ENCODE measurements around the gene AMN1. TPM values are rescaled to one million over a fixed set of nuclear protein-coding genes. Genes with fewer than 3 reads are reported as not detected.
A peak's percentile ranks its signal among the peaks of the same experiment; 100 is the strongest.

Gene AMN1
- total and polyA plus RNA-seq, 2 of the 13 experiments (the other 11 are each of a cell fraction or from before 2014, with no cell fraction given), result 7.5 to 26.5 TPM

DNA sequence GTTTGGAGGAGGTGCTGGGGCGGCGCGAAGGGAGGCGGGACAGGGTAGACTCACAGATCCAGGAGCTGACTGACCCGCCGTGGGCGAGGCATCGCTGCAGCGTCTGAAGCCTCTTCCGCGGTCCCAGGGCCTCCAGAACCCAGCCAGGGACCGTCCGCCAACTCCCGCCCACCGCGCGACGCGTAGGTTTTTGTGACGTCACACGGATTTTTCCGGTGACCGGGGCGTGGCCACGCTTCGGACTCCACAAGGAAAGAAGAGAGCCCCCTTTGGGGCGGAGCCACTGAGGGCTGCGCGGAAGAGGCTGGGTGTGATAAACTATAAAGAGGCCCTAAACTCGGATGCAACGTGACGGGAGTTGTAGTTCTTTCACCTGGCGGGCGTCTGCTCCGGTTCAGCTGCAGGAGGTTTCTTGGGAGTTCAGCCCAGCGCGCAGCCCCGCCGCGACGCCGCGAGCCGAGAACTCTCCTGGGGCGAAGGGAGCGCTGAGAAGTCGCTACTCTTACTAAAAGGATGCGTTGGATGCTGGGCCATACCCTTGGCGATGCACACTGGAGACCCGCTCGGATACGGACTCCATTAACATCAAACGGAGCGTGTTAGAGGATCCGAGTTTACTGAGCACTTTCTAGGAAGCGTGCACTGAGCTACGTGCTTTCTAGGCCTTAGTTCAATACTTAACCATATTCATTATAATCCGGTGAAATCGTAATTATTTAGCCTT lies at the start of gene AMN1 (continued):
- TF ChIP-seq, protein P1, sequence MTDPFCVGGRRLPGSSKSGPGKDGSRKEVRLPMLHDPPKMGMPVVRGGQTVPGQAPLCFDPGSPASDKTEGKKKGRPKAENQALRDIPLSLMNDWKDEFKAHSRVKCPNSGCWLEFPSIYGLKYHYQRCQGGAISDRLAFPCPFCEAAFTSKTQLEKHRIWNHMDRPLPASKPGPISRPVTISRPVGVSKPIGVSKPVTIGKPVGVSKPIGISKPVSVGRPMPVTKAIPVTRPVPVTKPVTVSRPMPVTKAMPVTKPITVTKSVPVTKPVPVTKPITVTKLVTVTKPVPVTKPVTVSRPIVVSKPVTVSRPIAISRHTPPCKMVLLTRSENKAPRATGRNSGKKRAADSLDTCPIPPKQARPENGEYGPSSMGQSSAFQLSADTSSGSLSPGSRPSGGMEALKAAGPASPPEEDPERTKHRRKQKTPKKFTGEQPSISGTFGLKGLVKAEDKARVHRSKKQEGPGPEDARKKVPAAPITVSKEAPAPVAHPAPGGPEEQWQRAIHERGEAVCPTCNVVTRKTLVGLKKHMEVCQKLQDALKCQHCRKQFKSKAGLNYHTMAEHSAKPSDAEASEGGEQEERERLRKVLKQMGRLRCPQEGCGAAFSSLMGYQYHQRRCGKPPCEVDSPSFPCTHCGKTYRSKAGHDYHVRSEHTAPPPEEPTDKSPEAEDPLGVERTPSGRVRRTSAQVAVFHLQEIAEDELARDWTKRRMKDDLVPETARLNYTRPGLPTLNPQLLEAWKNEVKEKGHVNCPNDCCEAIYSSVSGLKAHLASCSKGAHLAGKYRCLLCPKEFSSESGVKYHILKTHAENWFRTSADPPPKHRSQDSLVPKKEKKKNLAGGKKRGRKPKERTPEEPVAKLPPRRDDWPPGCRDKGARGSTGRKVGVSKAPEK (CRISPR knock-in tag; IDR thresholded peaks at IDR 0.05; ENCODE audit: borderline replicate concordance), result peak; percentile 57; the same call in 1 of the 2 replicates
- TF ChIP-seq ZNF296 (CRISPR knock-in tag; conservative IDR thresholded peaks at IDR 0.05) (0 out of 2 replicates have a peak, but pooled peaks have one; percentile 55), POLR2G (IDR thresholded peaks at IDR 0.05; ENCODE audit: low read depth, low read length) (peak; percentile 72), AGO1 (IDR thresholded peaks at IDR 0.05; ENCODE audit: low read depth, low read length, poor library complexity, severe bottlenecking) (peak; percentile 53), MIXL1 (CRISPR knock-in tag; IDR thresholded peaks at IDR 0.05) (peak; percentile 64), TEAD3 (CRISPR knock-in tag; optimal IDR thresholded peaks at IDR 0.05; ENCODE audit: borderline replicate concordance) (peak; percentile 59), ETV6 (CRISPR knock-in tag; conservative IDR thresholded peaks at IDR 0.05) (peak; percentile 39; the same call in 1 of the 2 replicates), FOXM1 (CRISPR knock-in tag; IDR thresholded peaks at IDR 0.05) (no peak), SOX6 (IDR thresholded peaks at IDR 0.05) (no peak), SOX6 (CRISPR knock-in tag; IDR thresholded peaks at IDR 0.05) (peak; percentile 55; the same call in 1 of the 2 replicates), ZBTB38 (CRISPR knock-in tag; IDR thresholded peaks at IDR 0.05) (peak; percentile 27), ZFX (CRISPR knock-in tag; IDR thresholded peaks at IDR 0.05; ENCODE audit: low read depth) (peak; percentile 75; the same call in 1 of the 2 replicates), ZNF891 (CRISPR knock-in tag; IDR thresholded peaks at IDR 0.05) (0 out of 2 replicates have a peak, but pooled peaks have one; percentile 41), ZNF431 (CRISPR knock-in tag; IDR thresholded peaks at IDR 0.05; ENCODE audit: borderline replicate concordance, low read depth) (peak; percentile 75; the same call in 1 of the 2 replicates), FOXC1 (CRISPR knock-in tag; IDR thresholded peaks at IDR 0.05; ENCODE audit: borderline replicate concordance) (peak; percentile 29; the same call in 1 of the 2 replicates), ZBTB21 (CRISPR knock-in tag; IDR thresholded peaks at IDR 0.05) (peak; percentile 87)
- TF ChIP-seq, protein P2, sequence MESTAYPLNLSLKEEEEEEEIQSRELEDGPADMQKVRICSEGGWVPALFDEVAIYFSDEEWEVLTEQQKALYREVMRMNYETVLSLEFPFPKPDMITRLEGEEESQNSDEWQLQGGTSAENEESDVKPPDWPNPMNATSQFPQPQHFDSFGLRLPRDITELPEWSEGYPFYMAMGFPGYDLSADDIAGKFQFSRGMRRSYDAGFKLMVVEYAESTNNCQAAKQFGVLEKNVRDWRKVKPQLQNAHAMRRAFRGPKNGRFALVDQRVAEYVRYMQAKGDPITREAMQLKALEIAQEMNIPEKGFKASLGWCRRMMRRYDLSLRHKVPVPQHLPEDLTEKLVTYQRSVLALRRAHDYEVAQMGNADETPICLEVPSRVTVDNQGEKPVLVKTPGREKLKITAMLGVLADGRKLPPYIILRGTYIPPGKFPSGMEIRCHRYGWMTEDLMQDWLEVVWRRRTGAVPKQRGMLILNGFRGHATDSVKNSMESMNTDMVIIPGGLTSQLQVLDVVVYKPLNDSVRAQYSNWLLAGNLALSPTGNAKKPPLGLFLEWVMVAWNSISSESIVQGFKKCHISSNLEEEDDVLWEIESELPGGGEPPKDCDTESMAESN (CRISPR knock-in tag; conservative IDR thresholded peaks at IDR 0.05), result peak; percentile 40; the same call in 1 of the 2 replicates
- TF ChIP-seq, protein P3, sequence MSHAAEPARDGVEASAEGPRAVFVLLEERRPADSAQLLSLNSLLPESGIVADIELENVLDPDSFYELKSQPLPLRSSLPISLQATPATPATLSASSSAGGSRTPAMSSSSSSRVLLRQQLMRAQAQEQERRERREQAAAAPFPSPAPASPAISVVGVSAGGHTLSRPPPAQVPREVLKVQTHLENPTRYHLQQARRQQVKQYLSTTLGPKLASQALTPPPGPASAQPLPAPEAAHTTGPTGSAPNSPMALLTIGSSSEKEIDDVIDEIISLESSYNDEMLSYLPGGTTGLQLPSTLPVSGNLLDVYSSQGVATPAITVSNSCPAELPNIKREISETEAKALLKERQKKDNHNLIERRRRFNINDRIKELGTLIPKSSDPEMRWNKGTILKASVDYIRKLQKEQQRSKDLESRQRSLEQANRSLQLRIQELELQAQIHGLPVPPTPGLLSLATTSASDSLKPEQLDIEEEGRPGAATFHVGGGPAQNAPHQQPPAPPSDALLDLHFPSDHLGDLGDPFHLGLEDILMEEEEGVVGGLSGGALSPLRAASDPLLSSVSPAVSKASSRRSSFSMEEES (CRISPR knock-in tag; IDR thresholded peaks at IDR 0.05), result peak; percentile 64; the same call in 1 of the 2 replicates
- TF ChIP-seq, protein P4, sequence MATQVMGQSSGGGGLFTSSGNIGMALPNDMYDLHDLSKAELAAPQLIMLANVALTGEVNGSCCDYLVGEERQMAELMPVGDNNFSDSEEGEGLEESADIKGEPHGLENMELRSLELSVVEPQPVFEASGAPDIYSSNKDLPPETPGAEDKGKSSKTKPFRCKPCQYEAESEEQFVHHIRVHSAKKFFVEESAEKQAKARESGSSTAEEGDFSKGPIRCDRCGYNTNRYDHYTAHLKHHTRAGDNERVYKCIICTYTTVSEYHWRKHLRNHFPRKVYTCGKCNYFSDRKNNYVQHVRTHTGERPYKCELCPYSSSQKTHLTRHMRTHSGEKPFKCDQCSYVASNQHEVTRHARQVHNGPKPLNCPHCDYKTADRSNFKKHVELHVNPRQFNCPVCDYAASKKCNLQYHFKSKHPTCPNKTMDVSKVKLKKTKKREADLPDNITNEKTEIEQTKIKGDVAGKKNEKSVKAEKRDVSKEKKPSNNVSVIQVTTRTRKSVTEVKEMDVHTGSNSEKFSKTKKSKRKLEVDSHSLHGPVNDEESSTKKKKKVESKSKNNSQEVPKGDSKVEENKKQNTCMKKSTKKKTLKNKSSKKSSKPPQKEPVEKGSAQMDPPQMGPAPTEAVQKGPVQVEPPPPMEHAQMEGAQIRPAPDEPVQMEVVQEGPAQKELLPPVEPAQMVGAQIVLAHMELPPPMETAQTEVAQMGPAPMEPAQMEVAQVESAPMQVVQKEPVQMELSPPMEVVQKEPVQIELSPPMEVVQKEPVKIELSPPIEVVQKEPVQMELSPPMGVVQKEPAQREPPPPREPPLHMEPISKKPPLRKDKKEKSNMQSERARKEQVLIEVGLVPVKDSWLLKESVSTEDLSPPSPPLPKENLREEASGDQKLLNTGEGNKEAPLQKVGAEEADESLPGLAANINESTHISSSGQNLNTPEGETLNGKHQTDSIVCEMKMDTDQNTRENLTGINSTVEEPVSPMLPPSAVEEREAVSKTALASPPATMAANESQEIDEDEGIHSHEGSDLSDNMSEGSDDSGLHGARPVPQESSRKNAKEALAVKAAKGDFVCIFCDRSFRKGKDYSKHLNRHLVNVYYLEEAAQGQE (IDR thresholded peaks at IDR 0.05; ENCODE audit: borderline replicate concordance in 1 of 2, low read depth in 1 of 2, low read length in 2 of 2), result 0 out of 4 replicates have a peak, but pooled peaks of 1 of the 2 experiments have one; percentile 24

Data from HepG2 (cell line).